HepG2 (cell line): Measurements from ENCODE around the gene DCAF8. TPM values are rescaled to one million over a fixed set of nuclear protein-coding genes. Genes with fewer than 3 reads are reported as not detected.

ENCODE experiments used
- ATAC-seq: fragments of 200-7000 bp; cut with Tn5 transposase; 3 replicates; pipeline ENCODE4 v1.9.1; 2020; ENCODE audit warnings: mild to moderate bottlenecking, moderate library complexity
- BruUV-seq: library from RNA; stranded (reverse); fragments of 400-500 nt; replicated peaks from 2 replicates; lab custom pipeline; 2021; lab: Mats Ljungman, UMichigan
- CTCF ChIA-PET: fragments of 300-600 bp; formaldehyde crosslinking; extraction: SDS; loops from one replicate; lab custom pipeline; 2021; ENCODE audit warnings: low total read pairs, inconsistent platforms, low intra/inter-chr PET ratio; lab: Yijun Ruan, JAX
- POLR2A ChIA-PET: fragments of 350-600 bp; sonication (Branson Sonifier 250); formaldehyde crosslinking; loops from one replicate; lab custom pipeline; 2020; ENCODE audit warnings: antibody characterized with exemption, inconsistent platforms; lab: Yijun Ruan, JAX
- DNase-seq: peaks from one replicate; pipeline ENCODE4 v3.0.0-alpha.2; 2015; ENCODE audit warnings: low spot score
- FAIRE-seq: peaks from 3 replicates; lab custom pipeline; 2011; peaks lifted over from hg19 to GRCh38; lab: Jason Lieb, UNC
- H2AFZ ChIP-seq: one replicate; pipeline ENCODE4 v1.6.1; 2011; ENCODE audit warnings: low read length, inconsistent platforms
- H3K27ac ChIP-seq: fragments of 300-600 bp; 3 replicates; pipeline ENCODE4 v1.8.0; 2011; ENCODE audit warnings: mixed run types, mild to moderate bottlenecking, mixed read lengths, low read length, inconsistent platforms; ENCODE audit not compliant: insufficient read depth; ENCODE audit errors: extremely low read length
- H3K27me3 ChIP-seq, 2 experiments: fragments of 200-600 bp in 1 of 2; 2 replicates in 1 of 2; 3 replicates in 1 of 2; pipeline versions ENCODE4 v1.6.0 to v1.8.0; 2011; ENCODE audit warnings: low read length in 2 of 2, mild to moderate bottlenecking in 2 of 2, moderate library complexity in 2 of 2, inconsistent platforms in 1 of 2; ENCODE audit not compliant: insufficient read depth in 2 of 2, control insufficient read depth in 1 of 2
- H3K36me3 ChIP-seq, 2 experiments: fragments of 200-600 bp in 1 of 2; replicated peaks in 1 of 2; 2 replicates in 1 of 2; 3 replicates in 1 of 2; pipeline versions ENCODE4 v1.5.1 to v1.8.0; 2011; ENCODE audit warnings: low read length in 2 of 2, inconsistent platforms in 1 of 2; ENCODE audit not compliant: insufficient read depth in 2 of 2, control insufficient read depth in 1 of 2
- H3K4me1 ChIP-seq: 2 replicates; pipeline ENCODE4 v1.5.1; 2012; ENCODE audit warnings: low read length, inconsistent platforms; ENCODE audit not compliant: insufficient read depth
- H3K4me2 ChIP-seq: 2 replicates; pipeline ENCODE4 v1.6.0; 2011; ENCODE audit warnings: low read depth, low read length, inconsistent platforms
- H3K4me3 ChIP-seq, 3 experiments: fragments of 200-600 bp in 1 of 3; sonication (generic), shearing (Covaris generic) in 1 of 3; replicated peaks in 1 of 3; 2 replicates each; pipeline ENCODE4 v1.5.1; 2011 to 2016; ENCODE audit warnings: low read length in 3 of 3, inconsistent platforms in 2 of 3, low read depth in 2 of 3, mild to moderate bottlenecking in 2 of 3, control low read depth in 1 of 3, mixed read lengths in 1 of 3; ENCODE audit not compliant: insufficient read depth in 1 of 3
- H3K79me2 ChIP-seq: one replicate; pipeline ENCODE4 v1.6.1; 2011; ENCODE audit warnings: low read length, inconsistent platforms; ENCODE audit not compliant: insufficient read depth
- H3K9ac ChIP-seq: 2 replicates; pipeline ENCODE4 v1.6.0; 2011; ENCODE audit warnings: mild to moderate bottlenecking, low read depth, low read length, inconsistent platforms; ENCODE audit not compliant: insufficient read depth
- H3K9me3 ChIP-seq: 2 replicates; pipeline ENCODE4 v1.5.1; 2012; ENCODE audit warnings: mild to moderate bottlenecking, low read length
- H4K20me1 ChIP-seq: 2 replicates; pipeline ENCODE4 v1.6.0; 2011; ENCODE audit warnings: inconsistent platforms, mild to moderate bottlenecking, low read length, moderate library complexity; ENCODE audit not compliant: insufficient read depth
- CC2D1A ChIP-seq: sonication (generic); formaldehyde crosslinking; IDR thresholded peaks from 2 replicates; pipeline ENCODE4 v1.8.1; 2023; ENCODE audit warnings: mild to moderate bottlenecking, missing genetic modification reagents
- ETV6 ChIP-seq: sonication (generic); formaldehyde crosslinking; conservative IDR thresholded peaks from 2 replicates; pipeline ENCODE4 v1.4.0; 2020; ENCODE audit warnings: missing genetic modification reagents
- JUN ChIP-seq: sonication (generic); formaldehyde crosslinking; IDR thresholded peaks from 2 replicates; pipeline ENCODE4 v1.4.0; 2020; ENCODE audit warnings: mild to moderate bottlenecking, missing genetic modification reagents
- MTF2 ChIP-seq: sonication (generic); formaldehyde crosslinking; IDR thresholded peaks from 2 replicates; pipeline ENCODE4 v1.5.0; 2020; ENCODE audit warnings: missing genetic modification reagents, borderline replicate concordance
- PCBP1 ChIP-seq: fragments of 200-400 bp; formaldehyde crosslinking; IDR thresholded peaks from 2 replicates; pipeline ENCODE4 v1.6.1; 2017; ENCODE audit warnings: mild to moderate bottlenecking, low read depth, low read length, borderline replicate concordance
- PRMT3 ChIP-seq: sonication (generic); formaldehyde crosslinking; IDR thresholded peaks from 2 replicates; pipeline ENCODE4 v1.8.1; 2022; ENCODE audit warnings: low read depth, mild to moderate bottlenecking, moderate library complexity, missing genetic modification reagents, borderline replicate concordance
- SP2 ChIP-seq: sonication (generic); formaldehyde crosslinking; IDR thresholded peaks from 2 replicates; pipeline ENCODE4 v1.5.1; 2020; ENCODE audit warnings: mild to moderate bottlenecking, missing genetic modification reagents
- SPEN ChIP-seq: sonication (generic); formaldehyde crosslinking; IDR thresholded peaks from 2 replicates; pipeline ENCODE4 v1.5.1; 2020; ENCODE audit warnings: low read depth, mild to moderate bottlenecking, missing genetic modification reagents
- TBX2 ChIP-seq: sonication (generic); formaldehyde crosslinking; IDR thresholded peaks from 2 replicates; pipeline ENCODE4 v1.5.0; 2020; ENCODE audit warnings: missing genetic modification reagents, mild to moderate bottlenecking, borderline replicate concordance
- ZNF121 ChIP-seq: sonication (generic); formaldehyde crosslinking; IDR thresholded peaks from 2 replicates; pipeline ENCODE4 v1.5.0; 2020; ENCODE audit warnings: mild to moderate bottlenecking, missing genetic modification reagents
- ZNF205 ChIP-seq: IDR thresholded peaks from 2 replicates; pipeline ENCODE4 v1.6.1; 2018; ENCODE audit warnings: missing biosample characterization, missing genetic modification reagents
- ZNF30 ChIP-seq: sonication (generic); formaldehyde crosslinking; IDR thresholded peaks from 2 replicates; pipeline ENCODE4 v1.5.0; 2020; ENCODE audit warnings: mild to moderate bottlenecking, missing genetic modification reagents
- ZNF570 ChIP-seq: sonication (generic); formaldehyde crosslinking; IDR thresholded peaks from 2 replicates; pipeline ENCODE4 v1.4.0; 2020; ENCODE audit warnings: mild to moderate bottlenecking, missing genetic modification reagents, borderline replicate concordance
- WGBS: methylation state at CpG from one replicate; pipeline ENCODE4 v1.1.6; 2017; ENCODE audit warnings: low lambda C conversion rate; 5-methylcytosine and 5-hydroxymethylcytosine counted together
- in situ Hi-C: cut with HindIII; loops from 2 replicates; pipeline ENCODE4 v1.10.0; 2017; ENCODE audit warnings: low pct_unique_long_range_greater_than_20kb; ENCODE audit not compliant: extremely low pct_ligation_motif_present
- intact Hi-C: fragments of 100-400 bp; cut with micrococcal nuclease; formaldehyde crosslinking; loops from one replicate; pipeline ENCODE4 v1.10.0; 2022; ENCODE audit not compliant: unreplicated experiment
- polyA plus RNA-seq, 8 experiments: library from polyadenylated mRNA; depleted of rRNA in 3 of 8; stranded (reverse) in 7 of 8; unstranded in 1 of 8; fragments of >200 nt; fragmentation: Illumina TruSeq in 4 of 8; extraction: Trizol in 4 of 8; gene quantifications; 2 replicates each; pipeline versions ENCODE4 v1.2.1 to v1.2.3, GENCODE V29; 2011 to 2016; ENCODE audit warnings: low read depth in 4 of 8, missing spikeins in 1 of 8, mixed read lengths in 1 of 8; ENCODE audit not compliant: insufficient read depth in 1 of 8
- total RNA-seq, 5 experiments: library from RNA; depleted of rRNA; stranded (reverse); fragments of >200 nt; fragmentation: Illumina TruSeq; extraction: Trizol; gene quantifications; 2 replicates each; pipeline ENCODE4 v1.2.3, GENCODE V29; 2016; ENCODE audit warnings: low read depth in 1 of 5
- TF ChIP-seq, protein P1 (sequence below): fragments of 450-650 bp; IDR thresholded peaks from 2 replicates; pipeline ENCODE4 v1.6.1; 2017

DCAF8 gene
- total and polyA plus RNA-seq, 2 of the 13 experiments (the other 11 are each of a cell fraction or from before 2014, with no cell fraction given) = 73.4 to 79.8 TPM

DNA sequence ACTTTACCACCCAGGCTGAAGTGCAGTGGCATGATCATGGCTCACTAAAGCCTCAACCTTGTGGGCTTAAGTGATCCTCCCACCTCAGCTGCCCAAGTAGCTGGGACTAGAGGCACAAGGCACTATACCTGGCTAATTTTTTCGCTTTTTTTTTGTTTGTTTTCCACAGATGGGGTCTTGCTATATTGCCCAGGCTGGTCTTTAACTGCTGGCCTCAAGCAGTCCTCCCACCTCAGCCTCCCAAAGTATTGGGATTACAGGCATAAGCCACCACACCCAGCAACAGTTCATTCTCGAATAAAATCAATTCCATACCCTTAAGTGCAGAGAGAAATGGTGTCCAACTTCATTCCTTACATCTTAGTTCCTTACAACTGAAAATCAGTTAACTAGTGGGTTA lies 24.8 kb downstream of the DCAF8 start:
- H3K4me1 ChIP-seq = no peaks in the 10 kb centered on the region
- in situ Hi-C loops = no loop called here
- H3K27me3 ChIP-seq = no peaks in the 10 kb centered on the region
- FAIRE-seq (no peak), DNase-seq (no peak), ATAC-seq (no peak)
- no peak overlapping the region for H2AFZ ChIP-seq
- intact Hi-C loops = no loop called here
- no peaks in the 10 kb centered on the region for H4K20me1 ChIP-seq
- H3K36me3 ChIP-seq = peaks cover 14 to 73% of the 10 kb centered on the region in 2 experiments
- no TSS peak for BruUV-seq
- H3K27ac ChIP-seq = no peak overlapping the region
- no peaks in the 10 kb centered on the region for H3K79me2 ChIP-seq
- no peak for TF ChIP-seq ZNF205 (CRISPR knock-in tag)
- no peak for TF ChIP-seq MTF2 (CRISPR knock-in tag)
- no peak for TF ChIP-seq PRMT3
- TF ChIP-seq, protein P1, sequence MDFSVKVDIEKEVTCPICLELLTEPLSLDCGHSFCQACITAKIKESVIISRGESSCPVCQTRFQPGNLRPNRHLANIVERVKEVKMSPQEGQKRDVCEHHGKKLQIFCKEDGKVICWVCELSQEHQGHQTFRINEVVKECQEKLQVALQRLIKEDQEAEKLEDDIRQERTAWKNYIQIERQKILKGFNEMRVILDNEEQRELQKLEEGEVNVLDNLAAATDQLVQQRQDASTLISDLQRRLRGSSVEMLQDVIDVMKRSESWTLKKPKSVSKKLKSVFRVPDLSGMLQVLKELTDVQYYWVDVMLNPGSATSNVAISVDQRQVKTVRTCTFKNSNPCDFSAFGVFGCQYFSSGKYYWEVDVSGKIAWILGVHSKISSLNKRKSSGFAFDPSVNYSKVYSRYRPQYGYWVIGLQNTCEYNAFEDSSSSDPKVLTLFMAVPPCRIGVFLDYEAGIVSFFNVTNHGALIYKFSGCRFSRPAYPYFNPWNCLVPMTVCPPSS = no peak
- no peak for TF ChIP-seq ZNF570 (CRISPR knock-in tag)
- TF ChIP-seq ZNF121 (CRISPR knock-in tag) = 0 out of 2 replicates have a peak, but pooled peaks have one; percentile 60
- TF ChIP-seq, all 625 proteins: peak for 1
- H3K4me3 ChIP-seq = no peak overlapping the region
- no peaks in the 10 kb centered on the region for H3K9me3 ChIP-seq
- no peak overlapping the region for H3K9ac ChIP-seq
- H3K4me2 ChIP-seq = no peak overlapping the region
- POLR2A ChIA-PET = no interaction called here
- CTCF ChIA-PET = no interaction called here
- WGBS = 96% methylated on average over 2 of the region's 2 CpGs

DNA sequence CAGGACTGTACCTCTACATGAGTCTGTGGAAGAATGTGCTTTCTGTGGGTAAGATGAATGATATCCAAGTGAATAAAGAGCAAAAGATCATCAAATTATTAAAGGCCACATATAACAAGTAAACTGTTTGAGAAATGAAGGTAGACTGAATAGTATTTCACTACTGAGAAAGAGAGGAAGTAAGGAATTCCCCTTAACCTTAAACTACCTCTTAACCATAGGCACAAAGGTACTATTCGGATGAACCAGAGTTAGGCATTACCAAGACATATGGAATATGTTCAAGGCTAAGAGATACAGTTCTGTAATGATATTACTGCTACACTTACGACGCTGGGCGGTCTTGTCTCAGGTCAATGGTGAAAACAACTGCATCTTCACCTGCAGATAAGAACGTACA lies 25.5 kb downstream of the DCAF8 start:
- H2AFZ ChIP-seq = no peak overlapping the region
- FAIRE-seq (no peak), ATAC-seq (no peak), DNase-seq (no peak)
- peaks cover 14 to 70% of the 10 kb centered on the region in 2 experiments for H3K36me3 ChIP-seq
- H3K9me3 ChIP-seq = no peaks in the 10 kb centered on the region
- intact Hi-C loops (no loop called here), in situ Hi-C loops (no loop called here)
- H3K27ac ChIP-seq = no peak overlapping the region
- H3K79me2 ChIP-seq = no peaks in the 10 kb centered on the region
- no peak overlapping the region for H3K9ac ChIP-seq
- POLR2A ChIA-PET = no interaction called here
- no peak overlapping the region for H3K4me2 ChIP-seq
- CTCF ChIA-PET = no interaction called here
- no peak overlapping the region for H3K4me3 ChIP-seq
- no peaks in the 10 kb centered on the region for H3K27me3 ChIP-seq
- TF ChIP-seq JUN (no peak), PCBP1 (no peak), CC2D1A (CRISPR knock-in tag) (no peak), ZNF30 (CRISPR knock-in tag) (no peak), ETV6 (CRISPR knock-in tag) (no peak), TBX2 (CRISPR knock-in tag) (no peak), SPEN (CRISPR knock-in tag) (no peak), SP2 (CRISPR knock-in tag) (no peak)
- no TSS peak for BruUV-seq
- H4K20me1 ChIP-seq = no peaks in the 10 kb centered on the region
- WGBS = 97% methylated on average over 5 of the region's 5 CpGs
- no peaks in the 10 kb centered on the region for H3K4me1 ChIP-seq
